Measurements from ENCODE around the gene CHD3. TPM values are rescaled to one million over a fixed set of nuclear protein-coding genes. Genes with fewer than 3 reads are reported as not detected.

Gene CHD3
- polyA plus RNA-seq, 1 donor from 2014 or later = 115 TPM

GRCh38 chr17:7912927-7913524 lies 24.4 kb downstream of the CHD3 start:
- no peak overlapping the region for H3K27ac ChIP-seq (ENCODE audit: low read length)
- TF ChIP-seq EZH2 (IDR thresholded peaks at IDR 0.05; ENCODE audit: borderline replicate concordance, insufficient read depth, low read length, poor library complexity, severe bottlenecking) (no peak), EP300 (conservative IDR thresholded peaks at IDR 0.05; ENCODE audit: poor library complexity, severe bottlenecking) (no peak), SMC3 (conservative IDR thresholded peaks at IDR 0.05; ENCODE audit: poor library complexity) (peak; percentile 77), CTCF (IDR thresholded peaks at IDR 0.05; ENCODE audit: poor library complexity, severe bottlenecking) (peak; percentile 79), POLR2AphosphoS5 (IDR thresholded peaks at IDR 0.05) (no peak), RAD21 (conservative IDR thresholded peaks at IDR 0.05) (peak; percentile 80), MXI1 (conservative IDR thresholded peaks at IDR 0.05; ENCODE audit: poor library complexity, severe bottlenecking) (no peak), REST (IDR thresholded peaks at IDR 0.05; ENCODE audit: borderline replicate concordance) (no peak), TAF1 (IDR thresholded peaks at IDR 0.05; ENCODE audit: low read depth) (no peak)
- no peaks in the 10 kb centered on the region for H3K36me3 ChIP-seq (ENCODE audit: insufficient read depth, low read length)
- no peak overlapping the region for H3K4me3 ChIP-seq (ENCODE audit: low read length)
- H3K9me3 ChIP-seq (ENCODE audit: low read length) = no peaks in the 10 kb centered on the region
- H3K9ac ChIP-seq (ENCODE audit: low read length) = no peak overlapping the region
- H3K4me2 ChIP-seq (ENCODE audit: low read length) = no peak overlapping the region
- H3K79me2 ChIP-seq (replicated peaks; ENCODE audit: insufficient read depth, low read length) = no peaks in the 10 kb centered on the region
- H3K9me2 ChIP-seq (ENCODE audit: insufficient read depth, low read length) = no peaks in the 10 kb centered on the region
- no peak overlapping the region for H2AFZ ChIP-seq (ENCODE audit: low read depth, low read length)
- H4K20me1 ChIP-seq (ENCODE audit: insufficient read depth) = peaks cover 6% of the 10 kb centered on the region
- no peaks in the 10 kb centered on the region for H3K27me3 ChIP-seq (ENCODE audit: insufficient read depth, low read depth, low read length)
- H3F3A ChIP-seq (ENCODE audit: insufficient read depth, low read length, poor library complexity, severe bottlenecking) = peaks cover 9% of the 10 kb centered on the region

- TF ChIP-seq SMC3 (conservative IDR thresholded peaks at IDR 0.05; ENCODE audit: poor library complexity) (no peak), TAF1 (IDR thresholded peaks at IDR 0.05; ENCODE audit: low read depth) (peak; percentile 28)
- Histone ChIP-seq H3K27me3 (ENCODE audit: insufficient read depth, low read depth, low read length) (no peaks in the 10 kb centered on the region), H3F3A (ENCODE audit: insufficient read depth, low read length, poor library complexity, severe bottlenecking) (peaks cover 9% of the 10 kb centered on the region), H2AFZ (ENCODE audit: low read depth, low read length) (no peak overlapping the region), H3K27ac (ENCODE audit: low read length) (peak overlapping the region; percentile 83), H3K9me2 (ENCODE audit: insufficient read depth, low read length) (no peaks in the 10 kb centered on the region), H3K36me3 (ENCODE audit: insufficient read depth, low read length) (no peaks in the 10 kb centered on the region), H3K9ac (ENCODE audit: low read length) (peak overlapping the region; percentile 84), H3K4me2 (ENCODE audit: low read length) (peak overlapping the region; percentile 96), H4K20me1 (ENCODE audit: insufficient read depth) (no peaks in the 10 kb centered on the region), H3K9me3 (ENCODE audit: low read length) (no peaks in the 10 kb centered on the region), H3K4me3 (ENCODE audit: low read length) (peak overlapping the region; percentile 83), H3K79me2 (replicated peaks; ENCODE audit: insufficient read depth, low read length) (no peaks in the 10 kb centered on the region)
Measured at GRCh38 chr17:7915179-7915610, 26.6 kb downstream of the CHD3 start.
